ENCODE data around the gene ZDHHC19. TPM values are rescaled to one million over a fixed set of nuclear protein-coding genes. Genes with fewer than 3 reads are reported as not detected.
"Not testable (repeated sequence)": the region's sequence is repeated elsewhere in the genome, so short reads cannot be mapped to it uniquely, and the experiment has no call there.

ZDHHC19 gene
- total and polyA plus RNA-seq, 2 donors (not counting 1 experiment from before 2014, with no cell fraction given) = not detected

DNA sequence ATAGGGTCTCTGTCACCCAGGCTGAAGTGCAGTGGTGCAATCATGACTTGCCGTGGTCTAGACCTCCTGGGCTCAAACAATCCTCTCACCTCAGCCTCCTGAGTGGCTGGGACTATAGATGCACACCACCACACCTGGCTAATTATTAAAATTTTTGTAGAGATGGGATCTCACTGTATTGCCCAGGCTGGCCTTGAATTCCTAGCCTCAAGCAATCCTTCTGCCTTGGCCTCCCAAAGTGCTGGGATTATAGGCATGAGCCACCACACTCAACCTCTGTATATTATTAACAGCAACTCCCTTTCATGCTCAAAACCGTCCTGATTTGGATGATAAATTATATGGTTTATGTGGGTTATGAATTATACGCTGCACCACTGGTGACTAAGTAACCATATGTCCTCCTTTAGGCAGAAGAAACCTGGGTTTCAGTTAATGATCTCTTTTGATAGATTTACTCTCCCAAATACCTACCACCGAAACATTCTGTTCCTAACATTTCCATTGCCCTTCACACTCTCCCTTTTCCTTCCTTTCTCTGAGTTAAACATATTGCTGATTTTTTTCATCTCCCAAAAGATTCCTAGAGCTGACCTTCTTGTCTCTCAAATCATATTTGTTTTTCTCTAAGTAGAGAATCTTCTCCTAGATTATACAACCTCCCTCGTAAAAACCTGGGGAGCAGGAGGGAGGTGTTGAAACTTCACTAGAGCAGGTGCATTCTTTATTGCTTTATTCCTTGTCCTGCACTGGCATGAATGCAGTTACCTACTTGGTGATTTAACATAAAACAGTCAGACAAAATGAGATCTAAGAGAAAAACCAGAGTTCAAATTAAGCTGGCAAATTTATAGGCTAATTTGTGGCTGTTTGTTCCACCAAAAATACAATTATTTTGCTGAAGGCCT, 43.4 kb upstream of the ZDHHC19 start:
- Histone ChIP-seq H3K79me2 (ENCODE audit: control insufficient read depth, insufficient read depth, low read length) (peaks cover 2% of the 10 kb centered on the region), H3K36me3 (ENCODE audit: control insufficient read depth, insufficient read depth, low read length) (no peaks in the 10 kb centered on the region), H3K27ac (ENCODE audit: insufficient read depth, low read length) (no peak overlapping the region), H3K9me3 (ENCODE audit: control insufficient read depth, insufficient read depth, low read depth, low read length) (no peaks in the 10 kb centered on the region), H3K4me2 (ENCODE audit: extremely low read depth, insufficient read depth, low read length) (no peak overlapping the region), H3K4me1 (ENCODE audit: control insufficient read depth, extremely low read depth, insufficient read depth, low read length) (no peaks in the 10 kb centered on the region), H3K4me3 (replicated peaks in 1 of 4; ENCODE audit: control extremely low read depth in 1 of 4, insufficient read depth in 1 of 4, low read depth in 3 of 4, low read length in 4 of 4) (no peak overlapping the region), H2AFZ (ENCODE audit: low read length) (no peak overlapping the region), H4K20me1 (ENCODE audit: control insufficient read depth, extremely low read depth, insufficient read depth, low read length) (no peaks in the 10 kb centered on the region), H3K27me3 (ENCODE audit: control insufficient read depth, insufficient read depth, low read length) (no peaks in the 10 kb centered on the region), H3K9ac (ENCODE audit: insufficient read depth, low read length) (no peak overlapping the region)
- TF ChIP-seq, protein P1, sequence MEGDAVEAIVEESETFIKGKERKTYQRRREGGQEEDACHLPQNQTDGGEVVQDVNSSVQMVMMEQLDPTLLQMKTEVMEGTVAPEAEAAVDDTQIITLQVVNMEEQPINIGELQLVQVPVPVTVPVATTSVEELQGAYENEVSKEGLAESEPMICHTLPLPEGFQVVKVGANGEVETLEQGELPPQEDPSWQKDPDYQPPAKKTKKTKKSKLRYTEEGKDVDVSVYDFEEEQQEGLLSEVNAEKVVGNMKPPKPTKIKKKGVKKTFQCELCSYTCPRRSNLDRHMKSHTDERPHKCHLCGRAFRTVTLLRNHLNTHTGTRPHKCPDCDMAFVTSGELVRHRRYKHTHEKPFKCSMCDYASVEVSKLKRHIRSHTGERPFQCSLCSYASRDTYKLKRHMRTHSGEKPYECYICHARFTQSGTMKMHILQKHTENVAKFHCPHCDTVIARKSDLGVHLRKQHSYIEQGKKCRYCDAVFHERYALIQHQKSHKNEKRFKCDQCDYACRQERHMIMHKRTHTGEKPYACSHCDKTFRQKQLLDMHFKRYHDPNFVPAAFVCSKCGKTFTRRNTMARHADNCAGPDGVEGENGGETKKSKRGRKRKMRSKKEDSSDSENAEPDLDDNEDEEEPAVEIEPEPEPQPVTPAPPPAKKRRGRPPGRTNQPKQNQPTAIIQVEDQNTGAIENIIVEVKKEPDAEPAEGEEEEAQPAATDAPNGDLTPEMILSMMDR (conservative IDR thresholded peaks at IDR 0.05 in 1 of 2, IDR thresholded peaks at IDR 0.05 in 1 of 2; ENCODE audit: low read depth in 1 of 2, low read length in 2 of 2) = no peak
- TF ChIP-seq EZH2 (IDR thresholded peaks at IDR 0.05; ENCODE audit: low read length, missing control alignments) = no peak
- no peak for DNase-seq (ENCODE audit: low read depth in 2 of 2)

DNA sequence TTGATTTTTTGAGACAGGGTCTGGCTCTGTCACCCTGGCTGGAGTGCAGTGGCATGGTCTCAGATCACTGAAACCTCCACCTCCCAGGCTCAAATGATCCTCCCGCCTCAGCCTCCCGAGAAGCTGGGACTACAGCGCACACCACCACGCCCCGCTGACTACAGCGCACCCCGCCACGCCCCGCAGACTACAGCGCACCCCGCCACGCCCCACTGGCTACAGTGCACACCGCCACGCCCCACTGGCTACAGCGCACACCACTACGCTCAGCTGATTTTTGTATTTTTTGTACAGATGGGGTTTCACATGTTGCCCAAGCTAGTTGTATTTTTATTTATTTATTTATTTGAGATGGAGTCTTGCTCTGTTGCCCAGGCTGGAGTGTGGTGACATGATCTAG, 40.7 kb upstream of the ZDHHC19 start:
- Histone ChIP-seq H3K79me2 (ENCODE audit: control insufficient read depth, insufficient read depth, low read length) (peaks cover 4% of the 10 kb centered on the region), H3K4me1 (ENCODE audit: control insufficient read depth, extremely low read depth, insufficient read depth, low read length) (no peaks in the 10 kb centered on the region), H2AFZ (ENCODE audit: low read length) (no peak overlapping the region), H3K36me3 (ENCODE audit: control insufficient read depth, insufficient read depth, low read length) (peaks cover 7% of the 10 kb centered on the region), H3K4me2 (ENCODE audit: extremely low read depth, insufficient read depth, low read length) (no peak overlapping the region), H3K4me3 (replicated peaks in 1 of 4; ENCODE audit: control extremely low read depth in 1 of 4, insufficient read depth in 1 of 4, low read depth in 3 of 4, low read length in 4 of 4) (no peak overlapping the region), H3K27me3 (ENCODE audit: control insufficient read depth, insufficient read depth, low read length) (no peaks in the 10 kb centered on the region), H3K9ac (ENCODE audit: insufficient read depth, low read length) (no peak overlapping the region), H4K20me1 (ENCODE audit: control insufficient read depth, extremely low read depth, insufficient read depth, low read length) (no peaks in the 10 kb centered on the region), H3K9me3 (ENCODE audit: control insufficient read depth, insufficient read depth, low read depth, low read length) (no peaks in the 10 kb centered on the region), H3K27ac (ENCODE audit: insufficient read depth, low read length) (no peak overlapping the region)
- no peak for DNase-seq (ENCODE audit: low read depth in 2 of 2)
- TF ChIP-seq, protein P1 (conservative IDR thresholded peaks at IDR 0.05 in 1 of 2, IDR thresholded peaks at IDR 0.05 in 1 of 2; ENCODE audit: low read depth in 1 of 2, low read length in 2 of 2) = no peak
- TF ChIP-seq EZH2 (IDR thresholded peaks at IDR 0.05; ENCODE audit: low read length, missing control alignments) = no peak

DNA sequence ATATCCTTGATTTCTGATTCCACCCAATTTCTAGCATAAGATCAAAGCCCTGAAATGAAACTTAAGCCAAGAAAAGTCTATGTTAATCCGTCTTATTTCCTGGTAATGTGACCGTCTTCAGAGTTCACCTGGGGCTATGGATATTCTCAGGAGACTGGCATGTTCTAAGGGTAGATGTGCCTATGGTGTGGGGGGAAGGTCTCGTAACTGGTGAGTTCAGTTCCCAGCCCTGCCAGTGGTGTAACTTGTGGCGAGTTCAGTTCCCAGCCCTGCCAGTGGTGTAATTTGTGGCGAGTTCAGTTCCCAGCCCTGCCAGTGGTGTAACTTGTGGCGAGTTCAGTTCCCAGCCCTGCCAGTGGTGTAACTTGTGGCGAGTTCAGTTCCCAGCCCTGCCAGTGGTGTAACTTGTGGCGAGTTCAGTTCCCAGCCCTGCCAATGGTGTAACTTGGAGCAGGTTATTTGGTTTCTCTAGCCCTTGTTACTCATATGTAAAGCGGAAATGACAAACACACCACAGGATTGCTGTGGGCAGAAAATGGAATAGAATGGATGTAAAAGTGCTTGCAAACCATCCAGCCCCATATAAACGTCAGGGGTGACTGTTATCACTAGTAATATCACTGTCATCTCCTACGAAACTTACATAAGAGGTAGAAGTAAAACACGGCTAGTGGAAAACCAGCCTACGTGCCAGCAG, 35.6 kb upstream of the ZDHHC19 start:
- peaks cover 11% of the 10 kb centered on the region for H3K36me3 ChIP-seq (ENCODE audit: control insufficient read depth, insufficient read depth, low read length)
- peak; percentile 21 to 86 for DNase-seq (ENCODE audit: low read depth in 2 of 2)
- TF ChIP-seq, protein P1 (conservative IDR thresholded peaks at IDR 0.05 in 1 of 2, IDR thresholded peaks at IDR 0.05 in 1 of 2; ENCODE audit: low read depth in 1 of 2, low read length in 2 of 2) = no peak
- no peak for TF ChIP-seq EZH2 (IDR thresholded peaks at IDR 0.05; ENCODE audit: low read length, missing control alignments)
- H3K9ac ChIP-seq (ENCODE audit: insufficient read depth, low read length) = no peak overlapping the region
- no peak overlapping the region for H2AFZ ChIP-seq (ENCODE audit: low read length)
- no peaks in the 10 kb centered on the region for H4K20me1 ChIP-seq (ENCODE audit: control insufficient read depth, extremely low read depth, insufficient read depth, low read length)
- H3K9me3 ChIP-seq (ENCODE audit: control insufficient read depth, insufficient read depth, low read depth, low read length) = no peaks in the 10 kb centered on the region
- H3K4me3 ChIP-seq (replicated peaks in 1 of 4; ENCODE audit: control extremely low read depth in 1 of 4, insufficient read depth in 1 of 4, low read depth in 3 of 4, low read length in 4 of 4) = no peak overlapping the region
- H3K27ac ChIP-seq (ENCODE audit: insufficient read depth, low read length) = no peak overlapping the region
- H3K4me1 ChIP-seq (ENCODE audit: control insufficient read depth, extremely low read depth, insufficient read depth, low read length) = no peaks in the 10 kb centered on the region
- no peaks in the 10 kb centered on the region for H3K27me3 ChIP-seq (ENCODE audit: control insufficient read depth, insufficient read depth, low read length)
- peaks cover 4% of the 10 kb centered on the region for H3K79me2 ChIP-seq (ENCODE audit: control insufficient read depth, insufficient read depth, low read length)
- no peak overlapping the region for H3K4me2 ChIP-seq (ENCODE audit: extremely low read depth, insufficient read depth, low read length)

DNA sequence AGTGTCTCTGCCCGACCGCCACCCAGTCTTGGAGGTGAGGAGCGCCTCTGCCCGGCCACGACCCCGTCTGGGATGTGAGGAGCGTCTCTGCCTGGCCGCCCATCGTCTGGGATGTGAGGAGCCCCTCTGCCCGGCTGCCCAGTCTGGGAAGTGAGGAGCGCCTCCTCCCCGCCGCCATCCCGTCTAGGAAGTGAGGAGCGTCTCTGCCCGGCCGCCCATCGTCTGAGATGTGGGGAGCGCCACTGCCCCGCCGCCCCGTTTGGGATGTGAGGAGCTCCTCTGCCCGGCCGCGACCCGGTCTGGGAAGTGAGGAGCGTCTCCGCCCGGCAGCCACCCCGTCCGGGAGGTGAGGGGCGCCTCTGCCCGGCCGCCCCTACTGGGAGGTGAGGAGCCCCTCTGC, 33.0 kb upstream of the ZDHHC19 start:
- H4K20me1 ChIP-seq (ENCODE audit: control insufficient read depth, extremely low read depth, insufficient read depth, low read length); H3K27ac ChIP-seq (ENCODE audit: insufficient read depth, low read length); H2AFZ ChIP-seq (ENCODE audit: low read length); H3K27me3 ChIP-seq (ENCODE audit: control insufficient read depth, insufficient read depth, low read length); H3K9me3 ChIP-seq (ENCODE audit: control insufficient read depth, insufficient read depth, low read depth, low read length); H3K79me2 ChIP-seq (ENCODE audit: control insufficient read depth, insufficient read depth, low read length); DNase-seq (ENCODE audit: low read depth in 2 of 2); H3K4me2 ChIP-seq (ENCODE audit: extremely low read depth, insufficient read depth, low read length); H3K4me3 ChIP-seq (replicated peaks in 1 of 4; ENCODE audit: control extremely low read depth in 1 of 4, insufficient read depth in 1 of 4, low read depth in 3 of 4, low read length in 4 of 4); H3K4me1 ChIP-seq (ENCODE audit: control insufficient read depth, extremely low read depth, insufficient read depth, low read length); H3K9ac ChIP-seq (ENCODE audit: insufficient read depth, low read length): not testable (repeated sequence)
- H3K36me3 ChIP-seq (ENCODE audit: control insufficient read depth, insufficient read depth, low read length) = peaks cover 13% of the 10 kb centered on the region
